ENCODE results near the gene PLEKHG7. TPM values are rescaled to one million over a fixed set of nuclear protein-coding genes. Genes with fewer than 3 reads are reported as not detected.
"Not testable (repeated sequence)": the region's sequence is repeated elsewhere in the genome, so short reads cannot be mapped to it uniquely, and the experiment has no call there.

Gene PLEKHG7
- total RNA-seq, 2 experiments from 2014 or later, result not detected

- CTCF ChIA-PET, result interaction anchor here (0.6 to 3.5 kb wide), 8 partner anchors 9 to 312 kb away, joined by 3 to 13 read pairs (median 3); no protein-coding TSS in a partner anchor
- H3K4me1 Mint-ChIP-seq (ENCODE audit: low read depth), result peaks cover 5% of the 10 kb centered on the region
- H3K27ac Mint-ChIP-seq, result no peak overlapping the region
- no peaks in the 10 kb centered on the region for H3K27me3 Mint-ChIP-seq (ENCODE audit: low read depth)
- intact Hi-C loops (cut with micrococcal nuclease), result loop anchor here (5.0 kb wide), 1 partner anchor 311 kb away; no protein-coding TSS in a partner anchor
- no peak for DNase-seq
- H3K9me3 Mint-ChIP-seq, result peaks cover 1% of the 10 kb centered on the region
- H3K4me3 Mint-ChIP-seq, result no peak overlapping the region
- H3K36me3 Mint-ChIP-seq (ENCODE audit: low read depth), result peaks cover 17% of the 10 kb centered on the region
Observed at GRCh38 chr12:92786045-92786444, 83.3 kb downstream of the PLEKHG7 start.

DNA sequence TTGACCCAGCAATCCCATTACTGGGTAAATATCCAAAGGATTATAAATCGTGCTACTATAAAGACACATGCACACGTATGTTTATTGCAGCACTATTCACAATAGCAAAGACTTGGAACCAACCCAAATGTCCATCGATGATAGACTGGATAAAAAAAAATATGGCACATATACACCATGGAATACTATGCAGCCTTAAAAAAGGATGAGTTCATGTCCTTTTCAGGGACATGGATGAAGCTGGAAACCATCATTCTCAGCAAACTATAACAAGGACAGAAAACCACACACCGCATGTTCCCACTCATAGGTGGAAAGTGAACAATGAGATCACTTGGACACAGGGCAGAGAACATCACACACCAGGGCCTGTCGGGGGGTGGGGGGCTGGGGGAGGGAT, 91.6 kb downstream of the PLEKHG7 start:
- H3K27me3 Mint-ChIP-seq (ENCODE audit: low read depth); H3K27ac Mint-ChIP-seq; intact Hi-C loops (cut with micrococcal nuclease); H3K4me3 Mint-ChIP-seq; DNase-seq; H3K4me1 Mint-ChIP-seq (ENCODE audit: low read depth); CTCF ChIA-PET: not testable (repeated sequence)
- Mint-ChIP-seq H3K36me3 (ENCODE audit: low read depth) (peaks cover 63% of the 10 kb centered on the region), H3K9me3 (peaks cover 27% of the 10 kb centered on the region)

- Mint-ChIP-seq H3K4me3 (no peak overlapping the region), H3K27me3 (ENCODE audit: low read depth) (no peaks in the 10 kb centered on the region), H3K9me3 (peaks cover 27% of the 10 kb centered on the region), H3K36me3 (ENCODE audit: low read depth) (peaks cover 62% of the 10 kb centered on the region), H3K27ac (no peak overlapping the region), H3K4me1 (ENCODE audit: low read depth) (peaks cover 7% of the 10 kb centered on the region)
- intact Hi-C loops (cut with micrococcal nuclease), result no loop called here
- CTCF ChIA-PET, result interaction anchor here (0.7 to 0.8 kb wide), 2 partner anchors 9 to 92 kb away, joined by 3 read pairs; partner anchors contain the start of gene PLEKHG7
- DNase-seq, result no peak
Observed at GRCh38 chr12:92794814-92795213, 92.0 kb downstream of the PLEKHG7 start.

GRCh38 chr12:92796650-92797049, 93.9 kb downstream of the PLEKHG7 start:
- CTCF ChIA-PET, result interaction anchor here (0.5 to 0.8 kb wide), 2 partner anchors 11 to 114 kb away, joined by 3 read pairs; no protein-coding TSS in a partner anchor
- no peak for DNase-seq
- H3K9me3 Mint-ChIP-seq, result peaks cover 20% of the 10 kb centered on the region
- no peaks in the 10 kb centered on the region for H3K27me3 Mint-ChIP-seq (ENCODE audit: low read depth)
- H3K4me1 Mint-ChIP-seq (ENCODE audit: low read depth), result no peaks in the 10 kb centered on the region
- no peak overlapping the region for H3K27ac Mint-ChIP-seq
- H3K36me3 Mint-ChIP-seq (ENCODE audit: low read depth), result peaks cover 51% of the 10 kb centered on the region
- H3K4me3 Mint-ChIP-seq, result no peak overlapping the region
- intact Hi-C loops (cut with micrococcal nuclease), result no loop called here

DNA sequence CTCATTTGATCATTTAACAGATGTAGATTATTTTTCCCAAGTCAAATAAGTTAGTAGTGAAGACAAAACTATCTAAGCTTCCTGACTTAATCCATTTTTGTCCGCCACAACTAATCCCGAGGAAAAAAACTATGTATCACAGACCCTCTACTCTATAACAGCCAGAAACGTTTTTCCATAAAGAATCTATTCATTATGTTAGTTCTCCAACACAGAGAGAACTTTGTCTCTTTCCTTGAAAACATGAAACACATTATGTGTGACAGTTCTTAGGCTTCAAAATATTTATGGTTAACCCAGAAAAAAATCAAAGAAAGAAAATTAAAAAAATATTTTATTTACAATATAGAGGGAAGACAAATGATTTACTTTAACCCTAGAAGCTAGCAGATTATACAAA, 100.1 kb downstream of the PLEKHG7 start:
- DNase-seq, result no peak
- H3K4me3 Mint-ChIP-seq, result no peak overlapping the region
- CTCF ChIA-PET, result interaction anchor here (0.6 kb wide), 1 partner anchor 9 kb away, joined by 3 read pairs; no protein-coding TSS in a partner anchor
- H3K27me3 Mint-ChIP-seq (ENCODE audit: low read depth), result no peaks in the 10 kb centered on the region
- peaks cover 29% of the 10 kb centered on the region for H3K36me3 Mint-ChIP-seq (ENCODE audit: low read depth)
- intact Hi-C loops (cut with micrococcal nuclease), result no loop called here
- H3K27ac Mint-ChIP-seq, result no peak overlapping the region
- H3K9me3 Mint-ChIP-seq, result no peaks in the 10 kb centered on the region
- no peaks in the 10 kb centered on the region for H3K4me1 Mint-ChIP-seq (ENCODE audit: low read depth)

DNA sequence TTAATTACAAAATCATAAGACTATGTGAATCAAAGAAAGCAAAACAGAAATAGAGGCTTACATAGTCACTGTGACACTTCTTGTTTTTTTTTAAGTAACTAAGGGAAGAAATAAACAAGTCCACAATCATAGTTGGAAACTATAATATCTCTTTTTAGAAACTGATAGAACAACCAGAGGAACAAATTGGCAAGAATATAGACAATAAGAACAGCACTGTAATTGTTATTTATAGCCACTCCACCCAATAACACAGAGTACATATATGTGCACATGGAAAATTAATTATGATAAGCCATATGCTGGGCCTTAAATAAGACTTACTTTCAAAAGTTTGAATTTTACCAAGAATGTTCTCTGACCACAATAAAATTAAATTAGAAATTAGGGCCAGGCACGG, 101.1 kb downstream of the PLEKHG7 start:
- CTCF ChIA-PET, result no interaction called here
- no peaks in the 10 kb centered on the region for H3K9me3 Mint-ChIP-seq
- H3K36me3 Mint-ChIP-seq (ENCODE audit: low read depth), result peaks cover 33% of the 10 kb centered on the region
- DNase-seq, result no peak
- H3K27ac Mint-ChIP-seq, result no peak overlapping the region
- intact Hi-C loops (cut with micrococcal nuclease), result no loop called here
- no peaks in the 10 kb centered on the region for H3K4me1 Mint-ChIP-seq (ENCODE audit: low read depth)
- H3K27me3 Mint-ChIP-seq (ENCODE audit: low read depth), result no peaks in the 10 kb centered on the region
- H3K4me3 Mint-ChIP-seq, result no peak overlapping the region

GRCh38 chr12:92810370-92810769, 107.6 kb downstream of the PLEKHG7 start:
- CTCF ChIA-PET, result no interaction called here
- intact Hi-C loops (cut with micrococcal nuclease), result no loop called here
- H3K27me3 Mint-ChIP-seq (ENCODE audit: low read depth), result no peaks in the 10 kb centered on the region
- DNase-seq, result no peak
- peaks cover 27% of the 10 kb centered on the region for H3K36me3 Mint-ChIP-seq (ENCODE audit: low read depth)
- no peaks in the 10 kb centered on the region for H3K4me1 Mint-ChIP-seq (ENCODE audit: low read depth)
- no peak overlapping the region for H3K4me3 Mint-ChIP-seq
- H3K9me3 Mint-ChIP-seq, result no peaks in the 10 kb centered on the region
- no peak overlapping the region for H3K27ac Mint-ChIP-seq

GRCh38 chr12:92814584-92814983, 111.8 kb downstream of the PLEKHG7 start:
- CTCF ChIA-PET, result interaction anchor here (0.7 kb wide), 1 partner anchor 94 kb away, joined by 3 read pairs; no protein-coding TSS in a partner anchor
- H3K4me3 Mint-ChIP-seq, result no peak overlapping the region
- DNase-seq, result no peak
- no peaks in the 10 kb centered on the region for H3K4me1 Mint-ChIP-seq (ENCODE audit: low read depth)
- H3K9me3 Mint-ChIP-seq, result no peaks in the 10 kb centered on the region
- H3K36me3 Mint-ChIP-seq (ENCODE audit: low read depth), result peaks cover 7% of the 10 kb centered on the region
- H3K27ac Mint-ChIP-seq, result no peak overlapping the region
- intact Hi-C loops (cut with micrococcal nuclease), result no loop called here
- no peaks in the 10 kb centered on the region for H3K27me3 Mint-ChIP-seq (ENCODE audit: low read depth)

DNA sequence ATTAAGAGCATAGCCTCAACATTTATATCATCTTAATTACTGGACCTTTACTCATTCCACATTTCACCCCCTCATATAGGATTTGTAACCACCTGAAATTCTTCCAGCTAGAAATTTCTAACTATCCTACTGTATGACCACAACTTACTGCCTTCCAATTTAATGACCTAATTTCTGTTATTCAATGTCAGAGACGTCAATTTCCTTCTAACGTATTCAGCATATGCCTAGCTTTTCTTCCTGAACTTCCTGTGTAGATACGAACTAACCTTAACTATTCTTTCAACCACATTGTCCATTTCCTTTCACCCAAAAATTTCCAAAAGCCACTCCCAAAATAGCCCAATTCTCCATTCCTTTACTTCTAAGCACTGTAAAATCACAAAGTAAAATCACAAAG, 118.4 kb downstream of the PLEKHG7 start:
- intact Hi-C loops (cut with micrococcal nuclease), result no loop called here
- Mint-ChIP-seq H3K27me3 (ENCODE audit: low read depth) (no peaks in the 10 kb centered on the region), H3K4me1 (ENCODE audit: low read depth) (no peaks in the 10 kb centered on the region), H3K36me3 (ENCODE audit: low read depth) (peaks cover 4% of the 10 kb centered on the region), H3K27ac (no peak overlapping the region), H3K9me3 (no peaks in the 10 kb centered on the region), H3K4me3 (no peak overlapping the region)
- no peak for DNase-seq
- CTCF ChIA-PET, result interaction anchor here (0.5 kb wide), 1 partner anchor 157 kb away, joined by 6 read pairs; no protein-coding TSS in a partner anchor

Other genes starting within 250 kb of the PLEKHG7 start
- gene EEA1, start 226.3 kb downstream of the PLEKHG7 start, total RNA-seq, result 10 to 100 TPM; 15.6 to 17.6 TPM